Mesendoderm (in vitro differentiated cells): Measurements from ENCODE around the gene PPP4R3B.
A peak's percentile ranks its signal among the peaks of the same experiment; 100 is the strongest.
"Not testable (repeated sequence)": the region's sequence is repeated elsewhere in the genome, so short reads cannot be mapped to it uniquely, and the experiment has no call there.

Experiments
- DNase-seq: peaks from one replicate; pipeline ENCODE4 v3.0.0; 2013
- H2AK5ac ChIP-seq: 2 replicates; pipeline ENCODE4 v1.6.1; 2013; ENCODE audit warnings: low read length, inconsistent platforms
- H2BK120ac ChIP-seq: 2 replicates; pipeline ENCODE4 v1.6.1; 2013; ENCODE audit warnings: low read depth, mild to moderate bottlenecking, low read length, moderate library complexity, mixed read lengths
- H2BK15ac ChIP-seq: replicated peaks from 2 replicates; pipeline ENCODE4 v1.6.1; 2013; ENCODE audit warnings: low read depth, mild to moderate bottlenecking, moderate library complexity
- H2BK5ac ChIP-seq: 2 replicates; pipeline ENCODE4 v1.6.1; 2013; ENCODE audit warnings: low read length, inconsistent platforms
- H3K18ac ChIP-seq: 2 replicates; pipeline ENCODE4 v1.6.1; 2013; ENCODE audit warnings: mild to moderate bottlenecking, low read length, mixed read lengths
- H3K23ac ChIP-seq: one replicate; pipeline ENCODE4 v1.6.1; 2013; ENCODE audit warnings: low read length
- H3K27ac ChIP-seq: 2 replicates; pipeline ENCODE4 v1.5.1; 2013; ENCODE audit warnings: low read depth, mild to moderate bottlenecking, inconsistent platforms, low read length, moderate library complexity
- H3K27me3 ChIP-seq: 2 replicates; pipeline ENCODE4 v1.6.1; 2013; ENCODE audit warnings: low read length, control low read depth, mild to moderate bottlenecking, inconsistent platforms; ENCODE audit not compliant: insufficient read depth, poor library complexity
- H3K36me3 ChIP-seq: 2 replicates; pipeline ENCODE4 v1.6.1; 2013; ENCODE audit warnings: low read length, inconsistent platforms; ENCODE audit not compliant: control insufficient read depth, insufficient read depth
- H3K4ac ChIP-seq: one replicate; pipeline ENCODE4 v1.6.1; 2013; ENCODE audit warnings: low read depth, mild to moderate bottlenecking, low read length, moderate library complexity
- H3K4me1 ChIP-seq: 2 replicates; pipeline ENCODE4 v1.6.1; 2013; ENCODE audit warnings: low read depth, low read length, inconsistent platforms; ENCODE audit not compliant: control insufficient read depth
- H3K4me2 ChIP-seq: 2 replicates; pipeline ENCODE4 v1.6.1; 2013; ENCODE audit warnings: low read length
- H3K4me3 ChIP-seq: 2 replicates; pipeline ENCODE4 v1.5.1; 2013; ENCODE audit warnings: mild to moderate bottlenecking, low read length
- H3K56ac ChIP-seq: one replicate; pipeline ENCODE4 v1.6.1; 2013; ENCODE audit warnings: low read length
- H3K79me1 ChIP-seq: 2 replicates; pipeline ENCODE4 v1.6.1; 2013; ENCODE audit warnings: low read length, inconsistent platforms
- H3K79me2 ChIP-seq: 2 replicates; pipeline ENCODE4 v1.6.1; 2013; ENCODE audit warnings: mild to moderate bottlenecking, low read length; ENCODE audit not compliant: control insufficient read depth, insufficient read depth
- H3K9ac ChIP-seq: 2 replicates; pipeline ENCODE4 v1.6.1; 2013; ENCODE audit warnings: low read length, inconsistent platforms
- H4K5ac ChIP-seq: one replicate; pipeline ENCODE4 v1.6.1; 2013; ENCODE audit warnings: low read length
- H4K8ac ChIP-seq: one replicate; pipeline ENCODE4 v1.6.1; 2013; ENCODE audit warnings: low read depth, mild to moderate bottlenecking, control low read depth, low read length, moderate library complexity
- WGBS: extraction: QIAGEN DNeasy Blood & Tissue Kit; methylation state at CpG from one replicate; pipeline ENCODE4 v1.1.7; 2013; ENCODE audit warnings: low lambda C conversion rate, missing lambda C conversion rate; ENCODE audit not compliant: insufficient coverage; ENCODE audit errors: extremely low coverage; 5-methylcytosine and 5-hydroxymethylcytosine counted together

Gene PPP4R3B

DNA sequence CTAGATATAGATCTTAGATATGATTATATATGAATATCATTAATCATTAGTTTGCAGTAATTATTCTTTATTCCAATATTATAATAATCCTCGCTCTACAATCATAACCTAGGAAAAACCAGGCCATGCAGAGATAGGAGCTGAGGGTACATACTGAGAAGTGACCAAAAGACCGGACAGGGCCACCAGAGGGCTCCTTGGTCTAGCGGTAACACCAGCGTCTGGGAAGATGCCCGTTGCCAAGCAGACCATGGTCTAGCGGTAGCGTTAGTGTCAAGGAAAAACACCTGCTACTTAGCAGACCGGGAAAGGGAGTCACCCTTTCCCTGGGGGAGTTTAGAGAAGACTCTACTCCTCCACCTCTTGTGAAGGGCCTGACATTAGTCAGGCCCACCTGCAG, 48.4 kb downstream of the PPP4R3B start:
- H2AK5ac ChIP-seq, H3K23ac ChIP-seq, H2BK5ac ChIP-seq, H3K9ac ChIP-seq, H3K27ac ChIP-seq, H3K18ac ChIP-seq, H4K8ac ChIP-seq, H2BK120ac ChIP-seq, H3K4me3 ChIP-seq, H3K56ac ChIP-seq, H3K79me2 ChIP-seq, H2BK15ac ChIP-seq, H3K4me1 ChIP-seq, H3K4me2 ChIP-seq, H3K36me3 ChIP-seq, H3K4ac ChIP-seq, H4K5ac ChIP-seq, H3K79me1 ChIP-seq, H3K27me3 ChIP-seq, DNase-seq: not testable (repeated sequence)
- WGBS, result no CpG with 5 or more reads among the region's 8 CpGs

DNA sequence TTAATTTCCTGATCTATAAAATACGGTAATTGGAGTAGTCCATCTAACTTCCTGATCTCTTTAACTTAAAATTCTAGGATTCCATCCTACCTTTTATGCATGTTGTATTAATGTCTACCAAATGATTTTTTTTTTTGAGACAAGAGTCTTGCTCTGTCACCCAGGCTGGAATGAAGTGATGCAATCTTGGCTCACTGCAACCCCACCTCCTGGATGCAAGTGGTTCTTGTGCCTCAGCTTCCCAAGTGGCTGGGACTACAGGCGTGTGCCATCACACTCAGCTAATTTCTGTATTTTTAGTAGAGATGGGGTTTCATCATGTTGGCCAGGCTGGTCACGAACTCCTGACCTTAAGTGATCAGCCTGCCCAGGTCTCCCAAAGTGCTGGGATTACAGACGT, 50.1 kb downstream of the PPP4R3B start:
- H4K5ac ChIP-seq, result no peak overlapping the region

DNA sequence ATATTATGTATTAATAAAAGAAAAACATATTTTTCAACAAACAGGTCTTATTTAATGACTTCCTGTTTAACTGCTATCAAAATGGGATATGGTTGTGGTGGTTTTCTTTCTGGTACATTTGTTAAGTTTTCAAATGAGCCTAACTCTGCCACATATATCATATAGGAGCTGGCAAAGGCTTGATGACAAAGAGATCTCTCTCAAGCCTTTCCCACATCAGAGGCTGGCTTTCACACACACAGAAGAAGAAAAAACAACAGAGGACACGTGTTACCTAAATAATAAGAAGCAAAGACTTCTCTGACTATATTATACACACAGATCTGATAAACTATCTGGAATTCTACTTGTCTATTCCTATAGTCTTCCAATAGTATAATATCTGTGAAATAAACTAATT, 51.8 kb downstream of the PPP4R3B start:
- H3K4me1 ChIP-seq, result no peaks in the 10 kb centered on the region
- H3K4me2 ChIP-seq, result no peak overlapping the region
- no peak overlapping the region for H3K4ac ChIP-seq
- H3K9ac ChIP-seq, result no peak overlapping the region
- no peak overlapping the region for H3K27ac ChIP-seq
- no peak overlapping the region for H3K23ac ChIP-seq
- H3K36me3 ChIP-seq, result peaks cover 3% of the 10 kb centered on the region
- no peaks in the 10 kb centered on the region for H3K79me1 ChIP-seq
- WGBS, result no CpG with 5 or more reads among the region's 1 CpG
- no peak overlapping the region for H3K56ac ChIP-seq
- no peak overlapping the region for H4K8ac ChIP-seq
- H2BK5ac ChIP-seq, result no peak overlapping the region
- no peak overlapping the region for H3K18ac ChIP-seq
- no peak overlapping the region for H3K4me3 ChIP-seq
- no peak overlapping the region for H4K5ac ChIP-seq
- H2BK15ac ChIP-seq, result no peak overlapping the region
- H3K27me3 ChIP-seq, result no peaks in the 10 kb centered on the region
- no peaks in the 10 kb centered on the region for H3K79me2 ChIP-seq
- no peak overlapping the region for H2AK5ac ChIP-seq
- no peak overlapping the region for H2BK120ac ChIP-seq
- no peak for DNase-seq

More for the DNA sequence above, 50.1 kb downstream of the PPP4R3B start:
- Histone ChIP-seq H3K27ac (no peak overlapping the region), H3K56ac (no peak overlapping the region), H2BK120ac (no peak overlapping the region), H3K23ac (no peak overlapping the region), H3K4ac (no peak overlapping the region), H3K79me1 (no peaks in the 10 kb centered on the region), H3K4me1 (no peaks in the 10 kb centered on the region), H3K4me3 (no peak overlapping the region), H3K4me2 (no peak overlapping the region), H3K18ac (no peak overlapping the region), H2BK5ac (no peak overlapping the region), H4K8ac (no peak overlapping the region), H2AK5ac (no peak overlapping the region), H2BK15ac (no peak overlapping the region), H3K36me3 (peaks cover under 1% of the 10 kb centered on the region), H3K9ac (no peak overlapping the region), H3K27me3 (no peaks in the 10 kb centered on the region), H3K79me2 (no peaks in the 10 kb centered on the region)
- DNase-seq, result no peak
- no CpG with 5 or more reads among the region's 4 CpGs for WGBS

DNA sequence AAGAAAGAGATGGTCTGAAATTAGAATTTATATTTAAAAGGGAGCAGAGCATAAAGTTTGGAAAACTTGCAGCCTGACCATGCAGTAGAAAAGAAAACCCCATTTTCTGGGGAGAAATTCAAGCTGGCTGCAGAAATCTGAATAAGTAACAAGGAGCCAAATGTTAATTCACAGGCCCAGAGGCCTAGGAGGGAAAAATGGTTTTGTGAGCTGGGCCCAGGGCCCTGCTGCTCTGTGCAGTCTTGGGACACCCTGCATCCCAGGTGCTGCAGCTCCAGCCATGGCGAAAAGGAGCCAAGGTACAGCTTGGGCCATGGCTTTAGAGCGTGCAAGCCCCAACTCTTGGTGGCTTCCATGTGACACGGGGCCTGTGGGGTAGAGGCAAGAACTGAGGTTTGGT, 56.6 kb downstream of the PPP4R3B start:
- no CpG with 5 or more reads among the region's 3 CpGs for WGBS
- H3K23ac ChIP-seq, result no peak overlapping the region
- H3K9ac ChIP-seq, result no peak overlapping the region
- no peaks in the 10 kb centered on the region for H3K79me1 ChIP-seq
- H2BK5ac ChIP-seq, result no peak overlapping the region
- H3K4me2 ChIP-seq, result no peak overlapping the region
- no peak overlapping the region for H3K18ac ChIP-seq
- H3K36me3 ChIP-seq, result peaks cover 3% of the 10 kb centered on the region
- H3K27me3 ChIP-seq, result no peaks in the 10 kb centered on the region
- H3K4me3 ChIP-seq, result no peak overlapping the region
- H3K4me1 ChIP-seq, result no peaks in the 10 kb centered on the region
- H2BK15ac ChIP-seq, result no peak overlapping the region
- no peak overlapping the region for H4K5ac ChIP-seq
- H4K8ac ChIP-seq, result no peak overlapping the region
- H3K27ac ChIP-seq, result no peak overlapping the region
- no peak overlapping the region for H2AK5ac ChIP-seq
- DNase-seq, result no peak
- no peak overlapping the region for H2BK120ac ChIP-seq
- H3K79me2 ChIP-seq, result no peaks in the 10 kb centered on the region
- H3K56ac ChIP-seq, result no peak overlapping the region
- no peak overlapping the region for H3K4ac ChIP-seq

DNA sequence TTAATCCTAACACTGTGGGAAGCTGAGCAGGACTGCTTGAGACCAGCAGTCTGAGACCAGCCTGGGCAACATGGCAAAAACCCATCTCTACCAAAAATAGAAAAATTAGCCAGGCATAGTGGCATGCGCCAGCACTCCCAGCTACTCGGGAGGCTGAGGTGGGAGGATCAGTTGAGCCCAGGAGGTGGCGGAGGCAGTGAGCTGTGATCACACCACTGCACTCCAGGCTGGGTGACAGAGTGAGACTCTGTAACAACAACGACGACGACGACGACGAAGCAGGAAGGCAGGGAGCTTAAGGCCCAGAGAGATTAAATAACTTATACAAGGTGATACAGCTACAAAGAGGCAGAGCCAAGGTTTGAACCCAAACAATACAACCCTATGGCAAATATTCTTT, 60.6 kb downstream of the PPP4R3B start:
- Histone ChIP-seq H3K36me3 (peaks cover 1% of the 10 kb centered on the region), H3K4me2 (no peak overlapping the region), H3K23ac (no peak overlapping the region), H3K4ac (no peak overlapping the region), H3K79me1 (no peaks in the 10 kb centered on the region), H3K79me2 (no peaks in the 10 kb centered on the region), H3K56ac (no peak overlapping the region), H3K27ac (no peak overlapping the region), H4K5ac (no peak overlapping the region), H3K4me1 (no peaks in the 10 kb centered on the region), H3K27me3 (no peaks in the 10 kb centered on the region), H3K18ac (no peak overlapping the region), H4K8ac (no peak overlapping the region), H2BK120ac (no peak overlapping the region), H2BK5ac (no peak overlapping the region), H3K4me3 (no peak overlapping the region), H2AK5ac (no peak overlapping the region), H2BK15ac (no peak overlapping the region), H3K9ac (no peak overlapping the region)
- WGBS, result no CpG with 5 or more reads among the region's 9 CpGs
- peak; percentile 13 for DNase-seq

DNA sequence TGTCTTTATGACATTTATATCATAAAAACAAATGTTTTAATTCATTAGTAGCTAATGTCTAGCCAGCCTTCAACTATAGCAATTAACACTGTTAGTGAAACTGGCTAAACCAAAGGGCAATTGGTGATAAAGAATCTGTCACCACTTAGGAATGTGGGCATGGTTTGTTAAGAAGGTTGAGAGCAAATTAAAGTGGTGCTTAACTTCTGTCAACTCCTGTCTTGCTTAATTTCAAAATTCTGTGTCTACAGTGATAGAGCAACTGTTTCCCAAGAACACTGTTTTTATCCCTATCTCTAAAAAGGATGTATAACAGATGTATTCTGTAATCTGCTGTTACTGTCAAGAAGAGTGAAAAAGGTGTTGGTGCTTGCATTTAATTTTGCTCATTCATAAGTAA, 61.4 kb downstream of the PPP4R3B start:
- Histone ChIP-seq H3K4ac (no peak overlapping the region), H3K4me3 (no peak overlapping the region), H4K8ac (no peak overlapping the region), H3K9ac (no peak overlapping the region), H3K23ac (no peak overlapping the region), H3K27me3 (no peaks in the 10 kb centered on the region), H3K56ac (no peak overlapping the region), H2AK5ac (no peak overlapping the region), H3K4me1 (no peaks in the 10 kb centered on the region), H3K79me2 (no peaks in the 10 kb centered on the region), H2BK120ac (no peak overlapping the region), H3K79me1 (no peaks in the 10 kb centered on the region), H3K27ac (no peak overlapping the region), H2BK5ac (no peak overlapping the region), H3K36me3 (peaks cover under 1% of the 10 kb centered on the region), H3K4me2 (no peak overlapping the region), H3K18ac (no peak overlapping the region), H2BK15ac (no peak overlapping the region), H4K5ac (no peak overlapping the region)
- peak; percentile 80 for DNase-seq
